Measurements from ENCODE around the gene MYLK.

MYLK gene

DNA sequence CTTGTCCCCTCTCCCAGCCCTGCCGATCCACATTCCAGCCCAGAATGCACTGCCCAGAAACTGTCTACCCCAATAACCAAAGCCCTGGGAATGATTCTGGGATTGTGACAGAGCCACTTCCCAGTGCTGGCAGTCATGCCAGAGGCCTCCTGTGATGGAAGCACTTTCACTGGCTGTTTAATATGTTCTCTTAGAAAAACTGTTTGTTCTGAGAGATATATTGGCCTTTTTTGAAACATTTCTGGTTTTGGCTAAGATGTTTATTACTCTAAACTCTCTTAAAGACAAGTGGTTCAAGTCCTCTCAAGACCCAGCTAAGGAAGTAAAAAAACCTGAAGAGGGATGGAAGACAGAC, 225.3 kb downstream of the MYLK start:
- peak in 1 of 2 donors; percentile 27 for DNase-seq (ENCODE audit: low read depth in 2 of 2)
- no peak overlapping the region for H3K4me3 ChIP-seq (replicated peaks in 1 of 2; ENCODE audit: low read depth in 2 of 2, low read length in 2 of 2)
- TF ChIP-seq CTCF (IDR thresholded peaks at IDR 0.05; ENCODE audit: low read depth, low read length): no peak

GRCh38 chr3:123658118-123658851, 225.8 kb downstream of the MYLK start:
- H3K4me3 ChIP-seq (replicated peaks in 1 of 2; ENCODE audit: low read depth in 2 of 2, low read length in 2 of 2): no peak overlapping the region
- peak; percentile 86 to 93 for DNase-seq (ENCODE audit: low read depth in 2 of 2)
- TF ChIP-seq CTCF (IDR thresholded peaks at IDR 0.05; ENCODE audit: low read depth, low read length): no peak

- DNase-seq (ENCODE audit: low read depth in 2 of 2): peak; percentile 35 to 66
- TF ChIP-seq CTCF (IDR thresholded peaks at IDR 0.05; ENCODE audit: low read depth, low read length): no peak
- no peak overlapping the region for H3K4me3 ChIP-seq (replicated peaks in 1 of 2; ENCODE audit: low read depth in 2 of 2, low read length in 2 of 2)
These were observed 226.6 kb downstream of the MYLK start for GRCh38 chr3:123657568-123657967.

DNA sequence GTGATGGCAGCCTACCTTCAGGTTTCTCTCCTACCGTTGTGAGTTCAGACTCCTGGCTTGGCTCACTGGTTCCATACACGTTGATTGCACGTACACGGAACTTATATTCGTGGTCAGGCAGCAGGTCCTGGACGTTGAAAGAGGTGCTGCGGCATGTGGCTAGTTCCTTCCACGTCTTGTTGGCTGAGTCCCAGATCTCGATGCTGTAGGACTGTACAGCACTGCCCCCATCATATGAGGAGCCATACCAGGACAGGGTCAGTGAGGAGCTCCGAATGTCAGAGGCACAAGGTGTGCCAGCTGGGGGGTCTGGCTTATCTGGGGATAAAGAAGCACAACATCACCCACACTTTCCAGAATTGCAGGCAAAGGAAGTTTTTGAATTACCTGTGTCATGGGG, 227.0 kb downstream of the MYLK start:
- no peak overlapping the region for H3K4me3 ChIP-seq (replicated peaks in 1 of 2; ENCODE audit: low read depth in 2 of 2, low read length in 2 of 2)
- no peak for TF ChIP-seq CTCF (IDR thresholded peaks at IDR 0.05; ENCODE audit: low read depth, low read length)
- no peak for DNase-seq (ENCODE audit: low read depth in 2 of 2)

DNA sequence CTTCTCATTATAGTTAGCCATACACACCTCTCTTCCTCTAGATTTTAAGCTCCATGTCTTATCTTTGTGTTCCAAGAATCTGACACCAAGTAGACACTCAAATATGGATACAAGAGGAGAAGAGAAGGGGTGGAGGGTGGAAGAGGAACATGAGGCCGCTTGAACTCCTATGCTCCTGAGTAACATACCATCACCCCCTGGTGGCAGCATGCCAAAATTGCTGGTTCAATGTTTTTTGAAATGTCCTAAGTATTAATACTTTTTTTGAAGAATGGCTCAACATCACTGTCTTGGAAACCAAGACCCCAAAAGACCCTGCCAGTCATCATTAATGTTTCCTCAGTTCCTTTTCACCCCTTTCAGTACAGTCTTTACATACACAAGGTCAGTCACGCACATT, 227.4 kb downstream of the MYLK start:
- no peak overlapping the region for H3K4me3 ChIP-seq (replicated peaks in 1 of 2; ENCODE audit: low read depth in 2 of 2, low read length in 2 of 2)
- DNase-seq (ENCODE audit: low read depth in 2 of 2): no peak
- TF ChIP-seq CTCF (IDR thresholded peaks at IDR 0.05; ENCODE audit: low read depth, low read length): peak; percentile 2

DNA sequence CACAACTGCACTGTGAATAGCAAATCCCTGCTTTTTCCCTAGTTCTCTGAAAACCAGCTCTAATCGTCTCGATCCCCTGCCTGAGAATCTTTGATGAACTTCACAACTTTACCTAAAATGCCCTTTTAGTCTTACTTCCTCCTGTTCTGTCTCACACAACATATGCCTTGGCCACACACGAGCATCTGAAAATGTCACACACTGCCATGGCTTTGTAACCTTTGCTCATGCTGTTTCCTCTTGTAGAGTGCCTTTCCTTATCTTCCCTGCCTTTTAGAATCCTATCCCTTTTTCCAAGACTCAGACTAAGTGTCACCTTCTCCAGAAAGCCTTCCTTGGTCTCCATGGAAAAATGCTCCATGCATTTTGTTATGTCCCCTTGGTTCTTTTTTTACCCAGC, 227.9 kb downstream of the MYLK start:
- no peak for TF ChIP-seq CTCF (IDR thresholded peaks at IDR 0.05; ENCODE audit: low read depth, low read length)
- no peak for DNase-seq (ENCODE audit: low read depth in 2 of 2)
- H3K4me3 ChIP-seq (replicated peaks in 1 of 2; ENCODE audit: low read depth in 2 of 2, low read length in 2 of 2): no peak overlapping the region

DNA sequence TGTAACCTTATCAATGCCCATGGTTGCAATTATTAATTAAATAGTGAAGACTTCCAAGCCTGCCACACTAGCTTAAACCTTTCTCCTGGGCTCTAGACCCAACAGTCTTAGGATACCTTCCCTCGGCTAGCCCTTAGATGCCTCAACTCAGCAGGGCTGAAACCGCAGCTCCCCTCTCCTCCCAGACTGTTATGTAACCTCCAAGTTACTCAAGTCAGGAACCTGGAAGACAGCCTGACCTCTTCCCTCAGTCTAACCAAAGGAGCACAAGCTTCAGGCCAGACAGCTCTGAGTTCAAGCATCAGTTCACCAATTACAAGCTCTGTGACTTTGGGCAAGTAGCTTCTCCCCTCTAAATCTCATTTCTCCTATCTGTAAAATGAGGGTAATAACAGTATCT, 228.7 kb downstream of the MYLK start:
- no peak for TF ChIP-seq CTCF (IDR thresholded peaks at IDR 0.05; ENCODE audit: low read depth, low read length)
- H3K4me3 ChIP-seq (replicated peaks in 1 of 2; ENCODE audit: low read depth in 2 of 2, low read length in 2 of 2): no peak overlapping the region
- peak in 1 of 2 donors; percentile 27 for DNase-seq (ENCODE audit: low read depth in 2 of 2)

Measured in cardiac fibroblast (primary cell).